ENCODE data around the gene C10orf120. TPM values are rescaled to one million over a fixed set of nuclear protein-coding genes. Genes with fewer than 3 reads are reported as not detected.

C10orf120 gene
- total and polyA plus RNA-seq, 9 of the 15 experiments (the other 6 are each of a cell fraction or from before 2014, with no cell fraction given): not detected

DNA sequence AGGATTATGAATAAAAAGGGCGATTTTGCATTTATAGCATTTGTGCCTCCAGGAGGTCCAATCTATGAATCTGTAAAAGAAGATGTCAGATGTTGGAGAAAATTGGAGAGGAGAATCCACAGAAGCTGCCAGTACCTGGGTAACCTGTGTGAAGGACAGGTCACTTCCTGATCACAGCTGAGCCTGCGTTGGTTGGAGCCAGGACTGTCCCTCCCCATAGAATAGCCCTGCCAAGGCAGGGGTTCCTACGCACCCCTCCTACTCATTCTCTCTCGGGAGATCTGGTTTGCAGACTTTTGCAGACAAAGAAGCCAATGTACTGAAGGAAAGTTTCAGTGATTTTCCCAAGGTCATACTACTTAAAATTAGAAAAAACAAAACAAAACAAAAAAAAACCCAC is 10.3 kb upstream of the C10orf120 start:
- DNase-seq (ENCODE audit: extremely low read depth in 1 of 4, low spot score in 3 of 4) (no peak), FAIRE-seq (no peak), ATAC-seq (no peak)
- Histone ChIP-seq H3K9me3 (replicated peaks; ENCODE audit: control insufficient read depth, insufficient read depth, low read depth, low read length) (no peaks in the 10 kb centered on the region), H3K27ac (ENCODE audit: extremely low read depth, low read depth, low read length) (no peak overlapping the region), H2AFZ (ENCODE audit: low read depth, low read length) (no peak overlapping the region), H3K4me3 (no peak overlapping the region), H3K36me3 (ENCODE audit: control insufficient read depth, insufficient read depth, low read length) (no peaks in the 10 kb centered on the region), H3K9me1 (ENCODE audit: control insufficient read depth, insufficient read depth, low read length) (no peaks in the 10 kb centered on the region), H3K4me2 (ENCODE audit: insufficient read depth, low read length) (no peak overlapping the region), H3K79me2 (ENCODE audit: control insufficient read depth, insufficient read depth, low read length) (no peaks in the 10 kb centered on the region), H3K9ac (ENCODE audit: insufficient read depth in 1 of 2, low read depth in 2 of 2, low read length in 2 of 2) (no peak overlapping the region), H3K27me3 (ENCODE audit: control insufficient read depth in 2 of 2, insufficient read depth in 2 of 2, low read length in 2 of 2) (peaks cover 0 to 3% of the 10 kb centered on the region in 2 experiments; a peak in 1 of 5 replicates), H3K4me1 (replicated peaks in 1 of 2; ENCODE audit: control insufficient read depth in 2 of 2, insufficient read depth in 2 of 2, low read length in 2 of 2) (no peaks in the 10 kb centered on the region), H4K20me1 (replicated peaks; ENCODE audit: control insufficient read depth, insufficient read depth, low read length) (no peaks in the 10 kb centered on the region)
- intact Hi-C loops (cut with micrococcal nuclease) (no loop called here), in situ Hi-C loops (cut with MboI) (no loop called here)
- TF ChIP-seq SP2 (IDR thresholded peaks at IDR 0.05; ENCODE audit: extremely low read depth, low read depth, low read length, poor library complexity, severe bottlenecking): no peak
- TF ChIP-seq, protein P1, sequence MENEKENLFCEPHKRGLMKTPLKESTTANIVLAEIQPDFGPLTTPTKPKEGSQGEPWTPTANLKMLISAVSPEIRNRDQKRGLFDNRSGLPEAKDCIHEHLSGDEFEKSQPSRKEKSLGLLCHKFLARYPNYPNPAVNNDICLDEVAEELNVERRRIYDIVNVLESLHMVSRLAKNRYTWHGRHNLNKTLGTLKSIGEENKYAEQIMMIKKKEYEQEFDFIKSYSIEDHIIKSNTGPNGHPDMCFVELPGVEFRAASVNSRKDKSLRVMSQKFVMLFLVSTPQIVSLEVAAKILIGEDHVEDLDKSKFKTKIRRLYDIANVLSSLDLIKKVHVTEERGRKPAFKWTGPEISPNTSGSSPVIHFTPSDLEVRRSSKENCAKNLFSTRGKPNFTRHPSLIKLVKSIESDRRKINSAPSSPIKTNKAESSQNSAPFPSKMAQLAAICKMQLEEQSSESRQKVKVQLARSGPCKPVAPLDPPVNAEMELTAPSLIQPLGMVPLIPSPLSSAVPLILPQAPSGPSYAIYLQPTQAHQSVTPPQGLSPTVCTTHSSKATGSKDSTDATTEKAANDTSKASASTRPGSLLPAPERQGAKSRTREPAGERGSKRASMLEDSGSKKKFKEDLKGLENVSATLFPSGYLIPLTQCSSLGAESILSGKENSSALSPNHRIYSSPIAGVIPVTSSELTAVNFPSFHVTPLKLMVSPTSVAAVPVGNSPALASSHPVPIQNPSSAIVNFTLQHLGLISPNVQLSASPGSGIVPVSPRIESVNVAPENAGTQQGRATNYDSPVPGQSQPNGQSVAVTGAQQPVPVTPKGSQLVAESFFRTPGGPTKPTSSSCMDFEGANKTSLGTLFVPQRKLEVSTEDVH (IDR thresholded peaks at IDR 0.05; ENCODE audit: low read depth, partially characterized antibody): no peak
- no peak for TF ChIP-seq ZNF175 (CRISPR knock-in tag; IDR thresholded peaks at IDR 0.05; ENCODE audit: low read depth)
- TF ChIP-seq ATF7 (IDR thresholded peaks at IDR 0.05): no peak
- no peak for TF ChIP-seq CHD1 (IDR thresholded peaks at IDR 0.05; ENCODE audit: low read length)
- no peak for TF ChIP-seq HDGF (IDR thresholded peaks at IDR 0.05)
- TF ChIP-seq BCOR (IDR thresholded peaks at IDR 0.05): no peak
- TF ChIP-seq ZNF41 (CRISPR knock-in tag; conservative IDR thresholded peaks at IDR 0.05): no peak
- no TSS peak for BruUV-seq (replicated peaks)
- ChIA-PET CTCF (ENCODE audit: low intra/inter-chr PET ratio) (no interaction called here), POLR2A (no interaction called here)
- 0% methylated on average over 4 of the region's 4 CpGs for WGBS (ENCODE audit: insufficient coverage, low coverage, missing lambda C conversion rate)
